GM04503 (cell line): Measurements from ENCODE around the gene RIT2.
A peak's percentile ranks its signal among the peaks of the same experiment; 100 is the strongest.
"Not testable (repeated sequence)": the region's sequence is repeated elsewhere in the genome, so short reads cannot be mapped to it uniquely, and the experiment has no call there.

Experiments
- DNase-seq: peaks from one replicate; pipeline ENCODE4 v3.0.0-alpha.2; 2012; ENCODE audit warnings: low read depth

RIT2 gene

DNA sequence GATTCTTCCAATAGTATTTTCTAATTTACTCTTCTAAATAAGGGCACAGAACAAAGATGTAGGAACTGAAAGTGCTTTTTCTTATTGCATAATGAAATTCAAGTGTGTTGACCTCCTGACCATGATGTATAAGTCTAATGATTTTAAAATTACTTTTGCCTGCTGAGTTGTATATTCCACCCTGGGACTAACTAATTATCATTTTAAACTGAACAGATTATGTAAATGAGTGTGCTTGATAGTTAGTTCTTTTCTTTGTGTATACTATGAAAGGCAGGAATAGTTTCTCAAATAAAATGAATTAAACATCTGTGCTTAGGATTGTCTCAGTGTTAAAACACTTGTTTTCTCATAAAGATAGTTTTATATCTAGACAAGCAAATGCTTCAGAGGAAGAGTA, 284.5 kb downstream of the RIT2 start:
- no peak for DNase-seq

GRCh38 chr18:42828881-42829280, 286.6 kb downstream of the RIT2 start:
- DNase-seq = no peak

DNA sequence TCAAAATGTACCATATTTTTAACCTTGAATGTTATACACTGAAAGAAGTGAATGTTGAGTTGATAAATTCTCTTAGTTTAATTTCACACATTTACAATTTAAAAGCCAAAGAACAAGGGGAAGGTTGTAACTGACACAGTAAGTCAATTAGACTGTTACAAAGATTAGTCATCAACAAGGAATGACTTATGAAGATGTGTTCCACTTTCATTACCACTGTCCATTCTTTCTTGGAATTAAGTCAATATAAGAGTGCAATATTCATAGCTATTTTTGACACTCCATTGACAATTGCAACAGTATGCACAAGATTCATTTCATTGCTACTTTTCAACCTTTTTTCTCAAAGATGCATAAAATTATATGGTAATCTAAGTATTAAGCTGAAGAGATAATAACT, 291.3 kb downstream of the RIT2 start:
- no peak for DNase-seq

DNA sequence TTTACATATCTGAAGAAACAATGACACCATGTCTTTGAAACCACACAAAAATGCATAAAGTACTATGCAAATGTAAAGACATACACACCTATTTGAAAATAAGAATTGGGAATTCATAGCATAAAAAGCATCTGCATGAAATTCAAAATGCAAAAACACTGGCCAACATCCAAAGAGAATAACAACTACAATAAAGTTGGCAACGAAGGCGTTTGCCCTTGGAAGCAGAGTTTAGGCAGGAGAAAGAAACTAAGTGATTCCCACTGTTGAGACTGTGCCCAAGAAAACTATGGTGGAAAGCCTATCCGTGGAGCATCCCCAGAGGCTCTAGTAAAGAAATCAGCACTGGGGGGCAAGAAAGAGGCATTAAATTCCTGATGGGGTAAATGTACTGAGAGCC, 292.8 kb downstream of the RIT2 start:
- DNase-seq = no peak

- no peak for DNase-seq
Measured at GRCh38 chr18:42821492-42821891, 294.0 kb downstream of the RIT2 start.

- no peak for DNase-seq
Measured at GRCh38 chr18:42814618-42815017, 300.9 kb downstream of the RIT2 start.

GRCh38 chr18:42814184-42814583, 301.3 kb downstream of the RIT2 start:
- DNase-seq = no peak

GRCh38 chr18:42813570-42813969, 301.9 kb downstream of the RIT2 start:
- DNase-seq = no peak

DNA sequence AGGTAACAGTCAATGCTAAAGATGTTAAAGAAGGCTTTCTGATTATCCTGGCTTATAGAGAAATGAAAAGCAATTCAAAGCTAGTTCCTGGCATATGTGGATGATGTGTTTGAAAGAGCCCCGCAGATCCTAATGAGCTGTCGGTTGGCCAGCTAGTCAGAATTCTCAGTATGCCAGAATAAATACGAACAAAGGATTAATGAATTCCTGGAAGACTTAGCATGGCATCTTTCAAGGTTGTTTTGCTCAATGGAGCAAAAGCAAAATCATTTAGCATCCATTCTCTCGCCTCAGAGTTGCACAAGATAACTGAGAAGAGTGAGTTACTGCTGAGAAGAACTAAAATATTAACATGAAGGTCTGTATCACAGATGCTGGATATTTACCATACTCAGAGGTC, 307.6 kb downstream of the RIT2 start:
- DNase-seq = no peak

GRCh38 chr18:42801706-42802105, 313.8 kb downstream of the RIT2 start:
- DNase-seq = peak; percentile 42

GRCh38 chr18:42798606-42799170, 316.8 kb downstream of the RIT2 start:
- DNase-seq = no peak

DNA sequence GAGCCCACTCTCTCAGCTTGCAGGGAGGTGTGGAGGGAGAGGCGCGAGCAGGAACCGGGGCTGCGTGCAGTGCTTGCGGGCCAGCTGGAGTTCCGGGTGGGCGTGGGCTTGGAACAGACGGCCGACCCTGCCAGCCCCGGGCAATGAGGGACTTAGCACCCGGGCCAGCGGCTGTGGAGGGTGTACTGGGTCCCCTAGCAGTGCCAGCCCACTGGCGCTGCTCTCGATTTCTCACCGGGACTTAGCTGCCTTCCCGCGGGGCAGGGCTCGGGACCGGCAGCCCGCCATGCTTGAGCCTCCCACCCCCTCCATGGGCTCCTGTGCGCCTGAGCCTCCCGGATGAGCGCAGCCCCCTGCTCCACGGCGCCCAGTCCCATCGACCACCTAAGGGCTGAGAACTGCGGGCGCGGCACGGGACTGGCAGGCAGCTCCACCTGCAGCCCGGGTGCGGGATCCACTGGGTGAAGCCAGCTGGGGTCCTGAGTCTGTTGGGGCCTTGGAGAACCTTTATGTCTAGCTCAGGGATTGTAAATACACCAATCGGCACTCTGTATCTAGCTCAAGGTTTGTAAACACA, 320.2 kb downstream of the RIT2 start:
- not testable (repeated sequence) for DNase-seq

GRCh38 chr18:42792731-42793130, 322.8 kb downstream of the RIT2 start:
- DNase-seq = no peak

DNA sequence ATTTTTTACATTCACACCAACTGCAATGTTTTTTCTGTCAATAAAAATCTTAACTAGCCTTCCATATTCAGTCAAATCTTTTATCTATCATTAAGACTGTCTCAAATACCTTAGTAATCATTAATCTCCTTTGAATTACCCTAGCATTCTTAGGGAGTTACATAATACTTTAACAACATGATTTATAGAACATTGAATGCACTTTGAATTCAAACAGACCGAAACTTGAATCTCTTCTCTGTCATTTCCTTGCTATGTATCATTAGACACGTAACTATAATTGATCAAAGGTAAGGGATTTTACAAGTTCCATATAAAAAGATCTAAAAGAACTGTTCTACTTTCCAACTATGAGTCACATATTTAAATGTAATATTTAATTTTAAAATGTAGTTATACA, 330.9 kb downstream of the RIT2 start:
- no peak for DNase-seq

DNA sequence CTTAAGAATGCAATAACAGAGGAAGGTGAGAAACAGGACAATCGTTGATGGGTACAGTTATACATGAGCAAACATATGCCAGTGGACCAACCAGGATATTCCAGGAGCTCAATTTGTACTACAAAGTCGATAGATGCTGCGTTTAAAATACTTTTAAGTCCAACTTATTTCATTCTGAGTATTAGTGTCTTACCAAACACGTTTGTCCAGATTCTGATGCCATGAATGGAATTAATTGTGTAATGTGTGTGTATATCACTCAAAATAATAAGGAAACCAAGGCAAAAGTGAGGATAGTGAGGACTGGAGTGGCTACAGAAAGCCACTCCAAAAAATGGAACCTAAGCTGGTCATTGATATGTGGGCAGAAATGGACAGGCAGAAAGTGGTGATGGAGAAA, 332.6 kb downstream of the RIT2 start:
- no peak for DNase-seq

GRCh38 chr18:42781298-42781815, 334.1 kb downstream of the RIT2 start:
- no peak for DNase-seq

GRCh38 chr18:42780171-42780570, 335.3 kb downstream of the RIT2 start:
- DNase-seq = no peak

DNA sequence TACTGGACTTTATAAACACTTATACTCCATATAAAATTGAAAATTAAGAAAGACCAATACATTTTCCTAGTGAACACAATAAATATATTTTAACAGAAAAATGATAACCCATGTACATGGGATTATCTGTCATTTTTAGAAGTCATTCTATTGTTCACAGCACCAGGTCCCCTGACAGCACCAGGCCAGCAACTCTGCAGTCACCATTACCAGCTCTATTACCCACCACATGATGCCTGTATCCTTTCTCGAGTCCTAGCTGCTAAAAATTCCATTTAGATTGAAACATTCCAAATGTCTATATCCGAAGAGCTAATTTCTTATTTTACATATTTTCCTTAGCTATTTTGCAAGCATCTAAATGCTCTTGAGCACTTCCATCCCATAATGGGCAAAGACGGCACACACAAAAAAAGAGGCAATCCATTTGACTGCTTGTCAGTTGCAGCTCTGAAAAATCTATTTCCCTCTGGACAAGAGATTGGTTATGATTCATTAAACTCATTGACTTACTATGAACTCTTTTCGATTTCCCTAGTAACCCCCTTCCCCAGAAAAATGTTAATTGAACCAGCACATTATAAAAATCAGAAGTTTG, 336.9 kb downstream of the RIT2 start:
- DNase-seq = no peak

DNA sequence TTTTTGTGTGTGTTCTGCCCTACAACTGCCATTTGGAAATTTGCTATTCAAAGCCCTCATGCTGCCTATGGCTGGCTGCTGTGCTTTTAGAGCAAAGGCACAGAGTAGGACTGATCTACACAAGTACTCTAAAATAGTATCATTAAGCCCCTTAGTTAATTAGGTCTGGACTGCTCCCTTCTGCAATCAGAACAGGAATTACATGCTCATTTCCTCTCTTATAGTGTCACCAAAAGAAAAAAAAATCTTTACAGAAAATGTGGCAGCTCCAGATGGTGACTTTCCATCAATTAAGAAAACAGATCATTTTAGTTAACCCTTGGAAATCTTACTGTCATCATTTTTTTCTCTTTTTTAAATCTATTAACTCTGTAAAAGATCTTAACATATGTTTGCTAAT, 337.5 kb downstream of the RIT2 start:
- DNase-seq = no peak

GRCh38 chr18:42773870-42774269, 341.6 kb downstream of the RIT2 start:
- no peak for DNase-seq

GRCh38 chr18:42771936-42772335, 343.5 kb downstream of the RIT2 start:
- no peak for DNase-seq

DNA sequence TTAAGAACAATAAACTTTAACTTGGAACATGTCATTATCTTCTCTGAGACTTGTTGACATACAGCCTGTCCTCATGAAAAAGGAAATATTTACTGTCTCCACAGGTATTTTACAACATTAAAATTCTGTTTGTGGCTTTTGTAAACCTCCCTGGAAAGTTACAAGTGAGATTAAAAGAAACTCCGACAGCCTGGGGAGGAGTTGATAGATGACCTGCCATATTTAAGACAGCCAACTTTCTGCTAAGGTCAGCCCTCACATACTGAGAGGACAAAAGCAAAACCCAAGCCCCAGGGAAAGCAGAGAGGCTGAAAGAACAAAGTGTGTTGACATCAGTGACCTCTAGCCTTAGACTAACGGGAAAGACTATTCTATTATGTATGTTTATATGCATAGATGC, 350.2 kb downstream of the RIT2 start:
- DNase-seq = no peak

- DNase-seq = no peak
Measured at GRCh38 chr18:42760290-42760689, 355.2 kb downstream of the RIT2 start.

DNA sequence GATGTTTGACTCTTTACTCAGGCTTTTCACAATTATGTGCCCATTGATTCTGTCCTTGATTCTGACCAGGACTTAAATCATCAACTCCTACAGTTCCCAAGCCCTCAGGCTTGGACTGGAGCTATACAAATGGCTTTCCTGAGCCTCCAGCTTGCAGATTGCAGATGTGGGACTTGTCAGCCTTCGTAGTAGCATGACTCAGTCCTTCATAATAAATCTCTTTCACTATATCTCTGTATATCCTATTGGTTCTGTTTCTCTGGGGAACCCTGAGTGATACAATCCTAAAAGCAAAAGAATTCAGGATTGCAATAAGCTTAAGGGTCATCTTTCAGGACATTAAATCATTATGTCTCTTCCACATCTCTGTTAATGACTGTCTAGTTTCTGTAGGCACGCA, 356.6 kb downstream of the RIT2 start:
- DNase-seq = no peak
